HEK293 (cell line): ENCODE measurements around the gene CIAPIN1.

Experiments
- CTCF ChIA-PET: fragments of 350-600 bp; formaldehyde crosslinking; extraction: SDS; loops from one replicate; lab custom pipeline; 2021; ENCODE audit warnings: antibody characterized with exemption; lab: Yijun Ruan, JAX
- POLR2A ChIA-PET: fragments of 300-600 bp; formaldehyde crosslinking; extraction: SDS; loops from one replicate; lab custom pipeline; 2020; ENCODE audit warnings: antibody characterized with exemption, inconsistent platforms; lab: Yijun Ruan, JAX
- H3K27ac ChIP-seq: fragments of 200-500 bp; sonication (Bioruptor generic); 2 replicates; pipeline ENCODE4 v1.5.1; 2014; ENCODE audit warnings: low read depth, low read length, control low read depth, inconsistent platforms; ENCODE audit errors: extremely low read depth
- H3K36me3 ChIP-seq, 2 experiments: fragments of 200-500 bp in 1 of 2; sonication (Bioruptor generic) in 1 of 2; 1 replicate in 1 of 2; 2 replicates in 1 of 2; pipeline ENCODE4 v1.5.1; 2014 to 2017; ENCODE audit warnings: inconsistent platforms in 2 of 2, low read length in 2 of 2; ENCODE audit not compliant: control insufficient read depth in 2 of 2, insufficient read depth in 1 of 2
- H3K4me1 ChIP-seq: fragments of 200-500 bp; sonication (Bioruptor generic); 2 replicates; pipeline ENCODE4 v1.5.1; 2014; ENCODE audit warnings: mild to moderate bottlenecking, low read length, inconsistent platforms; ENCODE audit not compliant: control insufficient read depth, insufficient read depth
- H3K4me3 ChIP-seq: 2 replicates; pipeline ENCODE4 v1.5.1; 2011; ENCODE audit warnings: low read depth, mild to moderate bottlenecking, control low read depth, low read length, moderate library complexity
- H3K9me3 ChIP-seq: fragments of 200-500 bp; sonication (Bioruptor generic); 2 replicates; pipeline ENCODE4 v1.5.1; 2014; ENCODE audit warnings: low read depth, low read length, inconsistent platforms; ENCODE audit not compliant: control insufficient read depth, insufficient read depth
- PRDM10 ChIP-seq: fragments of 450-650 bp; formaldehyde crosslinking; IDR thresholded peaks from 2 replicates; pipeline ENCODE4 v1.5.1; 2016; ENCODE audit warnings: missing biosample characterization, missing genetic modification characterization
- REPIN1 ChIP-seq: fragments of 450-650 bp; formaldehyde crosslinking; IDR thresholded peaks from 2 replicates; pipeline ENCODE4 v1.5.1; 2017; ENCODE audit warnings: missing biosample characterization, missing genetic modification characterization, low read depth
- ZBTB20 ChIP-seq: fragments of 450-650 bp; formaldehyde crosslinking; IDR thresholded peaks from 2 replicates; pipeline ENCODE4 v1.5.1; 2016; ENCODE audit warnings: missing biosample characterization, missing genetic modification characterization
- ZBTB26 ChIP-seq: fragments of 450-650 bp; formaldehyde crosslinking; optimal IDR thresholded peaks from 2 replicates; pipeline ENCODE3; 2016; ENCODE audit warnings: missing biosample characterization, mild to moderate bottlenecking, missing genetic modification characterization
- ZBTB6 ChIP-seq: fragments of 450-650 bp; formaldehyde crosslinking; IDR thresholded peaks from 2 replicates; pipeline ENCODE4 v1.5.1; 2017; ENCODE audit warnings: missing biosample characterization, missing genetic modification characterization
- ZNF221 ChIP-seq: fragments of 450-650 bp; formaldehyde crosslinking; IDR thresholded peaks from 2 replicates; pipeline ENCODE4 v1.5.1; 2017; ENCODE audit warnings: missing biosample characterization, missing genetic modification characterization, borderline replicate concordance
- ZNF366 ChIP-seq: fragments of 450-650 bp; formaldehyde crosslinking; conservative IDR thresholded peaks from 2 replicates; pipeline ENCODE4 v1.5.1; 2016; ENCODE audit warnings: missing biosample characterization, missing genetic modification characterization
- ZNF571 ChIP-seq: fragments of 450-650 bp; formaldehyde crosslinking; IDR thresholded peaks from 2 replicates; pipeline ENCODE4 v1.5.0; 2017; ENCODE audit warnings: missing biosample characterization, missing genetic modification characterization
- ZNF654 ChIP-seq: fragments of 450-650 bp; formaldehyde crosslinking; IDR thresholded peaks from 2 replicates; pipeline ENCODE4 v1.5.1; 2016; ENCODE audit warnings: low read depth, missing biosample characterization, missing genetic modification characterization
- ZNF777 ChIP-seq: fragments of 450-650 bp; formaldehyde crosslinking; IDR thresholded peaks from 2 replicates; pipeline ENCODE4 v1.5.1; 2017; ENCODE audit warnings: missing biosample characterization, missing genetic modification characterization, borderline replicate concordance
- ZNF837 ChIP-seq: fragments of 450-650 bp; formaldehyde crosslinking; IDR thresholded peaks from 2 replicates; pipeline ENCODE4 v1.5.1; 2016; ENCODE audit warnings: missing biosample characterization, missing genetic modification characterization
- ZSCAN30 ChIP-seq: fragments of 450-650 bp; IDR thresholded peaks from 2 replicates; pipeline ENCODE4 v1.5.1; 2018; ENCODE audit warnings: missing biosample characterization, mild to moderate bottlenecking, missing genetic modification characterization, moderate library complexity
- TF ChIP-seq, protein P1 (sequence below): fragments of 450-650 bp; formaldehyde crosslinking; IDR thresholded peaks from 2 replicates; pipeline ENCODE4 v1.5.1; 2016; ENCODE audit warnings: missing biosample characterization, missing genetic modification characterization
- TF ChIP-seq, protein P2 (sequence below): fragments of 450-650 bp; formaldehyde crosslinking; IDR thresholded peaks from 2 replicates; pipeline ENCODE4 v1.5.1; 2017; ENCODE audit warnings: missing biosample characterization, missing genetic modification characterization
- TF ChIP-seq, protein P3 (sequence below): fragments of 450-650 bp; IDR thresholded peaks from 2 replicates; pipeline ENCODE4 v1.5.1; 2018; ENCODE audit warnings: missing biosample characterization, missing genetic modification characterization

The CIAPIN1 gene

DNA sequence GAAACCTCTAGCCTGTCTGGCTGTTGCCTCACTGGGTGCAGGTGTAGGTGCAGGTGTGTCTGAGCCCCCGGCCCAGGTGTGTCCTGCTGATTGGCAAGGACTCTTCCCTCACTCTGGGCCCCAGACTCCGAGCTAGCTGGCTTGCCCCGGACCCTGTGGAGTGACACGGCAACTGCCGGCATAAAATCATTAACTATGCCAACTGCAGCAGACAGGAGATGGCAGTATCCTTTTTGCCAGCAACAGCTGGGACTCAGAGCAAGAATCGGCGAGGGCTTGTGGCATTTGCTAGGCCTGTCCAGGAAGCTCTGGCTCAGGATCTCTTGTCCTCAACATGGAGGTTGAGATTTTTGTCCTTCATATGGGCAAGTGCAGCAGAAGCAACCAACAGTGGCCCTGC lies 20.8 kb downstream of the CIAPIN1 start (continued):
- TF ChIP-seq ZBTB26 (tag by site-specific recombination) (no peak), REPIN1 (tag by site-specific recombination) (no peak)
- TF ChIP-seq, protein P1, sequence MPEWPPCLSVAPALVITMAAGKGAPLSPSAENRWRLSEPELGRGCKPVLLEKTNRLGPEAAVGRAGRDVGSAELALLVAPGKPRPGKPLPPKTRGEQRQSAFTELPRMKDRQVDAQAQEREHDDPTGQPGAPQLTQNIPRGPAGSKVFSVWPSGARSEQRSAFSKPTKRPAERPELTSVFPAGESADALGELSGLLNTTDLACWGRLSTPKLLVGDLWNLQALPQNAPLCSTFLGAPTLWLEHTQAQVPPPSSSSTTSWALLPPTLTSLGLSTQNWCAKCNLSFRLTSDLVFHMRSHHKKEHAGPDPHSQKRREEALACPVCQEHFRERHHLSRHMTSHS: no peak

GRCh38 chr16:57424583-57424982 lies 22.6 kb downstream of the CIAPIN1 start:
- Histone ChIP-seq H3K4me1 (no peaks in the 10 kb centered on the region), H3K36me3 (peaks cover 0 to 28% of the 10 kb centered on the region in 2 experiments; a peak in 2 of 3 replicates), H3K4me3 (no peak overlapping the region), H3K27ac (no peak overlapping the region), H3K9me3 (no peaks in the 10 kb centered on the region)
- peak; percentile 69 for TF ChIP-seq ZBTB20 (tag by site-specific recombination)
- TF ChIP-seq ZBTB6 (tag by site-specific recombination): no peak
- ChIA-PET CTCF (interaction anchor here (0.6 to 11.5 kb wide), 4 partner anchors 52 to 277 kb away, joined by 3 to 290 read pairs (median 16); no protein-coding TSS in a partner anchor), POLR2A (interaction anchor here (3.6 kb wide), 1 partner anchor 22 kb away, joined by 15 read pairs; the partner anchor contains the start of genes CIAPIN1 and COQ9)

- H3K9me3 ChIP-seq: no peaks in the 10 kb centered on the region
- H3K36me3 ChIP-seq: peaks cover 0 to 16% of the 10 kb centered on the region in 2 experiments; a peak in 1 of 3 replicates
- TF ChIP-seq, protein P2, sequence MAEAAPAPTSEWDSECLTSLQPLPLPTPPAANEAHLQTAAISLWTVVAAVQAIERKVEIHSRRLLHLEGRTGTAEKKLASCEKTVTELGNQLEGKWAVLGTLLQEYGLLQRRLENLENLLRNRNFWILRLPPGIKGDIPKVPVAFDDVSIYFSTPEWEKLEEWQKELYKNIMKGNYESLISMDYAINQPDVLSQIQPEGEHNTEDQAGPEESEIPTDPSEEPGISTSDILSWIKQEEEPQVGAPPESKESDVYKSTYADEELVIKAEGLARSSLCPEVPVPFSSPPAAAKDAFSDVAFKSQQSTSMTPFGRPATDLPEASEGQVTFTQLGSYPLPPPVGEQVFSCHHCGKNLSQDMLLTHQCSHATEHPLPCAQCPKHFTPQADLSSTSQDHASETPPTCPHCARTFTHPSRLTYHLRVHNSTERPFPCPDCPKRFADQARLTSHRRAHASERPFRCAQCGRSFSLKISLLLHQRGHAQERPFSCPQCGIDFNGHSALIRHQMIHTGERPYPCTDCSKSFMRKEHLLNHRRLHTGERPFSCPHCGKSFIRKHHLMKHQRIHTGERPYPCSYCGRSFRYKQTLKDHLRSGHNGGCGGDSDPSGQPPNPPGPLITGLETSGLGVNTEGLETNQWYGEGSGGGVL (tag by site-specific recombination): peak; percentile 56
- TF ChIP-seq ZNF221 (no peak), ZNF366 (tag by site-specific recombination) (peak; percentile 77)
- no peak overlapping the region for H3K27ac ChIP-seq
- POLR2A ChIA-PET: interaction anchor here (3.6 kb wide), 1 partner anchor 24 kb away, joined by 15 read pairs; the partner anchor contains the start of genes CIAPIN1 and COQ9
- H3K4me3 ChIP-seq: no peak overlapping the region
- H3K4me1 ChIP-seq: no peaks in the 10 kb centered on the region
- CTCF ChIA-PET: interaction anchor here (0.5 to 11.5 kb wide), 14 partner anchors 8 to 918 kb away, joined by 3 to 290 read pairs (median 4); no protein-coding TSS in a partner anchor
Observed at GRCh38 chr16:57423152-57423551, 24.0 kb downstream of the CIAPIN1 start.

DNA sequence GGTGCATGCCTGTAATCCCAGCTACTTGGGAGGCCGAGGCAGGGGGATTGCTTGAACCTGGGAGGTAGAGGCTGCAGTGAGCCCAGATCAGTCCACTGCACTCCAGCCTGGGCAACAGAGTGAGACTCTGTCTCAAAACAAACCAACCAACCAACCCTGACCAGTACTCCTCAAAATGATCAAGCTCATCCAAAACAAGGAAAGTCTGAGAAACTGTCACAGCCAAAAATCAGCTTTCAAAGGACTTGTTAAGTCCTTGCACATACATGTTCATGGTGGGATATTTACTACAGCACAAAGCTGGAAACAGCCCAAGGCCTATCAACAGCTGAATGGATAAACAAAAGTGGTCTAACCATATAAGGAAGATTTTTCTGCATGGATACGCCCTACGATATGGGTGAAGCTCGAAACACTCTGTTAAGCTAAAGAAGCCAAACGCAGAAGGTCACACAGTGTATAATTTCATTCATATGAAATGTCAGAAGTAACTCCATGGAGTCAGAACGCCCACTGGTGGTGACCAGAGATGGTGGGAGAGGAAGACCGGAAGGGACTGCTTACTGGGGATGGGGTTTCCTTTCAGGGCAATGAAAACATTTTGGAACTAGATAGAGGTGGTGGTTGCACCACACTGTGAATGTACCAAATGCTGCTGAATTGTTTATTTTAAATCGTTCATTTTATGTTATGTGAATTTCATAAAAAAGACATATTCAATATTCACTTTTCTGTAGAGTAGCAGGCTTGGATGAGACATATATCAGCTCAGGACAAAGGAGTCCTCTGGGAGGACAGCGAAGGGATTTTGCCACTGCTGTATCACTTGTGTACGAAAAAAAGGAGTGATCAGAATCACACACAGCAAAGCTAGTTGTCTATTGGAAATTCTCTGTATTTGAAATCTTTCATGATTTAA lies 24.9 kb downstream of the CIAPIN1 start:
- ChIA-PET POLR2A (interaction anchor here (3.6 kb wide), 1 partner anchor 25 kb away, joined by 15 read pairs; the partner anchor contains the start of genes CIAPIN1 and COQ9), CTCF (interaction anchor here (0.5 to 11.5 kb wide), 27 partner anchors 8 to 917 kb away, joined by 3 to 290 read pairs (median 4); partner anchors contain the start of gene POLR2C)
- peaks cover 0 to 8% of the 10 kb centered on the region in 2 experiments; a peak in 1 of 3 replicates for H3K36me3 ChIP-seq
- no peak overlapping the region for H3K27ac ChIP-seq
- H3K4me3 ChIP-seq: no peak overlapping the region
- H3K9me3 ChIP-seq: no peaks in the 10 kb centered on the region
- no peaks in the 10 kb centered on the region for H3K4me1 ChIP-seq
- TF ChIP-seq ZNF837 (tag by site-specific recombination) (no peak), ZNF654 (peak; percentile 54), PRDM10 (tag by site-specific recombination) (peak; percentile 43; the same call in 1 of the 2 replicates), ZSCAN30 (tag by site-specific recombination) (no peak), ZNF571 (tag by site-specific recombination) (no peak), ZNF777 (tag by site-specific recombination) (no peak)
- TF ChIP-seq, protein P3, sequence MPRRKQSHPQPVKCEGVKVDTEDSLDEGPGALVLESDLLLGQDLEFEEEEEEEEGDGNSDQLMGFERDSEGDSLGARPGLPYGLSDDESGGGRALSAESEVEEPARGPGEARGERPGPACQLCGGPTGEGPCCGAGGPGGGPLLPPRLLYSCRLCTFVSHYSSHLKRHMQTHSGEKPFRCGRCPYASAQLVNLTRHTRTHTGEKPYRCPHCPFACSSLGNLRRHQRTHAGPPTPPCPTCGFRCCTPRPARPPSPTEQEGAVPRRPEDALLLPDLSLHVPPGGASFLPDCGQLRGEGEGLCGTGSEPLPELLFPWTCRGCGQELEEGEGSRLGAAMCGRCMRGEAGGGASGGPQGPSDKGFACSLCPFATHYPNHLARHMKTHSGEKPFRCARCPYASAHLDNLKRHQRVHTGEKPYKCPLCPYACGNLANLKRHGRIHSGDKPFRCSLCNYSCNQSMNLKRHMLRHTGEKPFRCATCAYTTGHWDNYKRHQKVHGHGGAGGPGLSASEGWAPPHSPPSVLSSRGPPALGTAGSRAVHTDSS: 0 out of 2 replicates have a peak, but pooled peaks have one; percentile 11
